ENCODE measurements around the gene RNF227.
"Not testable (repeated sequence)": the region's sequence is repeated elsewhere in the genome, so short reads cannot be mapped to it uniquely, and the experiment has no call there.

The RNF227 gene

DNA sequence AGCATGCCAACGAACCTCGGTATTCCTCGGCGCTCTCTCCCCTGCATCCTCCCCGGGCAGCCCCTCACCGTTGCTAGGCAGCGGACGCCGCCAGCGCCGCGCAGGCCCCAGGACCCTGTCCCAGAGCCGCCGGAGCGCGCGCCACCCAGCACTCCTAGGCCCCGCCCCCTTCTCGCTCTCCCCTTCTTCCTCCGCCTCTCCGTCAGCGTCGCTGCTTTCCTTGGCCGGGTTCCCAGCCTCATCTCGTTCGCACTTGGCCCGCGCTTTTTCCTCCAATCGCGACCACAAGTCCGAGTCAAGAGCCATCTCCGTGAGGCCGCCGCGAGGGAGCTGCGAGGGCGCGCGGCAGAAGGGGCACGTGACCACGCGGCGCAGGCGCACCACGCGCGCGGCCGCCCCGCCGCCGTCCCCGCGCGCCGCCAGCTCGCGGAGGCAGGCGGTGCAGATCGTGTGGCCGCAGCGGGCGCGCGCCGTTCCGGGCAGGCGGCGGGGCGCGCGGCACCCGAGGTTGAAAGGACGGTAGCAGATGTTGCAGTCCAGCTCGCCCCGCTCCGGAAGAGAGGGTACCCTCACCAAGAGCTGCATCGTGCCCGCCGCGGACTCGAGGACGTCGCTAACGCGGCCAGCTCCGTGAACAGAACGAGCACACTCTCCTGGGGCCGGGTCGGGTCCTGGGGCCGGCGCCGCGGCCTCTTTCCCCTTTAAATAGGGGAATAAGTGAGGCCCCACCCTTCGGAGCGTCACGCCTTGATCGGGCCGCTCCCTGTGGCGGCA, at the start of gene RNF227:
RNF227 (minus strand) TSS at position 679 of the 774 bp plus-strand sequence; CDS start at position 585, 94 bp downstream.
- DNase-seq (ENCODE audit: low read depth in 2 of 2) = peak; percentile 39 to 65

DNA sequence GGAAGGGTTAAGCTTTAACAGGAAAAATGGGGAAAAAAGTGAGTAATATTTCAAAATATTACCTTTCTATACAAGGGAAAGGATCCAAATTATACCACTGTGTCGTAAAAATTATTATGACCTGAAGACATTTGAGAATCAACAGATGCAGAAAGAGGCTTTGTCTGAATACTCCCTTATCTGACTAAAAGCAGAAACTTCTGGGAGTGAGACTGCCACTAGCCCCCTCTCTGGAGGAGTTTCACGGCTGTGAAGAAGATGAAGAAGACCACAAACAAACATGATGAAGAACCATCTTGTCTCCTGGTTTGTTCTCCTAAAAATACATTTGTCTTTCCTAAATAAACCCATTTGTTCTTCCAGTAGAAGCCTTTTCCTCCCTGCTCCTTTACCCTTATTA, 45.3 kb upstream of the RNF227 start:
- DNase-seq (ENCODE audit: low read depth in 2 of 2) = no peak

- DNase-seq (ENCODE audit: low read depth in 2 of 2) = no peak
Measured at GRCh38 chr17:7959503-7960253, 43.6 kb upstream of the RNF227 start.

DNA sequence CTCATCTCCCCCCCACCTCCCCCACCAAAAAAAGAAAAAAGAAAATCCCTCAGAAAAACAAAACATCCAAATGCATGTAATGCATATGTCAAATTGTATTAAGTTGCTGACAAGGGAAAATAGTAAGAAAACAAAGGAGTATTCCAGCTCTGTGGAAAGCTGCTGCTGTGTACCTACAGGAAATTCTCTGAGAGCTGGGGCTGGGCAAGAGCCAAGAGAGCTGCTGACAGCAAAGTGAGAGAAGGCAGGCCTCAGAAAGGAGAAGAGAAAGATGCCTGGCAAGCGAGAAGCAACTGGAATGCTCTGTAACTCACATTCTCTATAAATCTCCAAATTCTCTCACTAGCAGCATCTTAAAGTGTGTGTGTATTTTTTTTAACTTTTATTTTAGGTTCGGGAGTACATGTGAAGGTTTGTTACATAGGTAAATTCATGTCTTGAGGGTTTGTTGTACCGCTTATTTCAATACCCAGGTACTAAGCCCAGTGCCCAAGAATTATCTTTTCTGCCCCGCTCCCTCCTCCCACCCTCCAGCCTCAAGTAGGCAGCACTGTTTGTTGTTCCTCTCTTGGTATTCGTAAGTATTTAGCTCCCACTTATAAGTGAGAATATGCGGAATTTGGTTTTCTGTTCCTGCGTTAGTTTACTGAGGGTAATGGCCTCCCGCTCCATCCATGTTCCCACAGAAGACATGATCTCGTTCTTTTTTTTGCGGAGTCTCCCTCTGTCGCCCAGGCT, 40.3 kb upstream of the RNF227 start:
- no peak for DNase-seq (ENCODE audit: low read depth in 2 of 2)

DNA sequence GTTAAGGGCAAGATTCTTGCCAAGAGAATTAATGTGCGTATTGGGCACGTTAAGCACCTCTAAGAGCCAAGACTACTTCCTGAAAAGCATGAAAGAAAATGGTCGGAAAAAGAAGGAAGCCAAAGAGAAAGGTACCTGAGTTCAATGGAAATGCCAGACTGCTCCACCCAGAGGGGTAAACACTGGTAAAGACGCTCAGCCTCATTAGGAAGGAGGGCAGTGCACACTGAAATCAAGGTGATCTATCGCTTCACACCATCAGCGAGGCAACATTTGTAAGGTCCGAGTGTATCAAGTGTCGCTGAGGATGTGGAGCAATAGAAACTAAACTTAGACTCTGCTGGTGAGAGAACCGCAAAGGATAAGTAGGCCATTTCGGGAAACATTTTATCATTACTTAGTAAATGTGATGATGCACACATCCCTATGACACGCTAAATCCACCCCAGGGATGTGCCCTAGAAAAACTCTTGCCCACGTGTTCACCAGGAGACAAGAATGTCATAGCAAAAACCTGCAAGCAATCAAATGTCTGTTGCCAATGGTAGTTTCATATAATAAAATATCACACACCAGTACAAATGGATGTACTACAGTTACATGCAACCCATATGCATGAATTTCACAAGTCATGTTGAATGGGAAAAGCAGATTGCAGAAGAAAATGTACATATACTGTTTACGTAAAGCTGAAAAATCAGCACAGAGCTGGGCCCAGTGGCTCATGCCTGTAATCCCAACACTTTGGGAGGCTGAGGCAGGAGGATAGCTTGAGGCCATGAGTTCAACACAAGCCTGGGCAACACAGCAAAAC, 39.5 kb upstream of the RNF227 start:
- no peak for DNase-seq (ENCODE audit: low read depth in 2 of 2)

DNA sequence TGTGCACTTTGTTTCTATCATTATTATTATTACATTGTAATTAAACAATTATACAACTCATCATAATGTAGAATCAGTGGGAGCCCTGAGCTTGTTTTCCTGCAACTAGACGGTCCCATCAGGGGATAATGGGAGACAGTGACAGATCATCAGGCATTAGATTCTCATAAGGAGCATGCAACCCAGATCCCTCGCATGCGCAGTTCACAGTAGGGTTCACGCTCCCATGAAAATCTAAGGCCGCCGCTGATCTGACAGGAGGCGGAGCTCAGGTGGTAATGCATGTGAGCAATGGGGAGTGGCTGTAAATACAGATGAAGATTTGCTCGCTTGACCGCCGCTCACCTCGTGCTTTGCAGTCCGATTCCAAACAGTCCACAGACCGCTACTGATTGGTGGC, 37.2 kb upstream of the RNF227 start:
- DNase-seq (ENCODE audit: low read depth in 2 of 2) = not testable (repeated sequence)

- no peak for DNase-seq (ENCODE audit: low read depth in 2 of 2)
Measured at GRCh38 chr17:7951143-7951792, 35.2 kb upstream of the RNF227 start.

DNA sequence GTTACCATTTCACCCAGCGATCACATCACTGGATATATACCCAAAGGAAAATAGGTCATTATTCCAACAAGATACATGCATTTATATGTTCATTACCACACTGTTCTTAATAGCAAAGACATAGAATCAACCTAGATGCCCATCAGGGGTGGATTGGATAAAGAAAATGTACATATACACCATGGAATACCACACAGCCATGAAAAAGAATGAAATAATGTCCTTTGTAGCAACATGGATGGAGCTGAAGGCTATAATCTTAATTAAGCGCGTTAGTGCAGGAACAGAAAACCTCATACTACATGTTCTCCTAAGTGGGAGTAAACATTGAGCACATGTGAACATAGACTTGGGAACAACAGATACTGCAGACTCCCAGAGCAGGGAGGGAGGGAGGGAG, 34.5 kb upstream of the RNF227 start:
- DNase-seq (ENCODE audit: low read depth in 2 of 2) = no peak

- DNase-seq (ENCODE audit: low read depth in 2 of 2) = no peak
Measured at GRCh38 chr17:7947651-7948050, 31.6 kb upstream of the RNF227 start.

GRCh38 chr17:7946441-7946840, 30.4 kb upstream of the RNF227 start:
- DNase-seq (ENCODE audit: low read depth in 2 of 2) = no peak

- DNase-seq (ENCODE audit: low read depth in 2 of 2) = no peak
Measured at GRCh38 chr17:7945651-7946050, 29.6 kb upstream of the RNF227 start.

DNA sequence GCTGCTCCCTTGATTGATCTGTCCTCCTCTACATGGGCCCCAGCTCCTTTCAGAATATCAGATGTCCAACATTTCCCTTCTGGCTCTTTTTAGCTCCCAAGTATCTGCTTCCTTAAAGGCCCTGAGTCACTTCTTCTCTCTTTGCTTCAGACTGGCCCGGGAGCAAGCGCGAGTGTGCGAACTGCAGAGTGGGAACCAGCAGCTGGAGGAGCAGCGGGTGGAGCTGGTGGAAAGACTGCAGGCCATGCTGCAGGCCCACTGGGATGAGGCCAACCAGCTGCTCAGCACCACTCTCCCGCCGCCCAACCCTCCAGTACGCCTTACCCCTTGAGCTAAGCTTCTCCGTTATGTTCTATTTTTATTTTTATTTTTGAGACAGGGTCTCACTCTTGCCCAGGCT, 28.2 kb upstream of the RNF227 start:
- DNase-seq (ENCODE audit: low read depth in 2 of 2) = no peak

DNA sequence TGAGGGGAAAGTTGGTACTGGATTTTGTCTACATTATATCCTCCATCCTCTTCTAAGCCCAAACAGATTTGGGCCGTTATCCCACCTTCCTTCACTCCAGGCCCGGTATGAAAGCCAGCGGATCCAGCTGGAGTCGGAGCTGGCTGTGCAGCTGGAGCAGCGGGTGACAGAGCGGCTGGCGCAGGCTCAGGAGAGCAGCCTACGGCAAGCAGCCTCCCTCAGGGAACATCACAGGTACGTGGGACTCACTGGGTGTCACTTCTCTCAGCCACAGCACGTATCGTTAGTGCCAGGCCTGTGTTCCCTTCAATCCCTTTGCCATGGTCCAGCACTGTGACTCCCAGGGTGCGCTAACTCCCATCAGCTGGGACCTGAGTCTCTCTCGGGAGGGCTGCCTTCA, 27.2 kb upstream of the RNF227 start:
- no peak for DNase-seq (ENCODE audit: low read depth in 2 of 2)

- DNase-seq (ENCODE audit: low read depth in 2 of 2) = no peak
Measured at GRCh38 chr17:7940743-7941142, 24.7 kb upstream of the RNF227 start.

- DNase-seq (ENCODE audit: low read depth in 2 of 2) = no peak
Measured at GRCh38 chr17:7940034-7940433, 23.9 kb upstream of the RNF227 start.

GRCh38 chr17:7935859-7936258, 19.8 kb upstream of the RNF227 start:
- no peak for DNase-seq (ENCODE audit: low read depth in 2 of 2)

- no peak for DNase-seq (ENCODE audit: low read depth in 2 of 2)
Measured at GRCh38 chr17:7932949-7933348, 16.9 kb upstream of the RNF227 start.

- no peak for DNase-seq (ENCODE audit: low read depth in 2 of 2)
Measured at GRCh38 chr17:7932483-7932891, 16.4 kb upstream of the RNF227 start.

DNA sequence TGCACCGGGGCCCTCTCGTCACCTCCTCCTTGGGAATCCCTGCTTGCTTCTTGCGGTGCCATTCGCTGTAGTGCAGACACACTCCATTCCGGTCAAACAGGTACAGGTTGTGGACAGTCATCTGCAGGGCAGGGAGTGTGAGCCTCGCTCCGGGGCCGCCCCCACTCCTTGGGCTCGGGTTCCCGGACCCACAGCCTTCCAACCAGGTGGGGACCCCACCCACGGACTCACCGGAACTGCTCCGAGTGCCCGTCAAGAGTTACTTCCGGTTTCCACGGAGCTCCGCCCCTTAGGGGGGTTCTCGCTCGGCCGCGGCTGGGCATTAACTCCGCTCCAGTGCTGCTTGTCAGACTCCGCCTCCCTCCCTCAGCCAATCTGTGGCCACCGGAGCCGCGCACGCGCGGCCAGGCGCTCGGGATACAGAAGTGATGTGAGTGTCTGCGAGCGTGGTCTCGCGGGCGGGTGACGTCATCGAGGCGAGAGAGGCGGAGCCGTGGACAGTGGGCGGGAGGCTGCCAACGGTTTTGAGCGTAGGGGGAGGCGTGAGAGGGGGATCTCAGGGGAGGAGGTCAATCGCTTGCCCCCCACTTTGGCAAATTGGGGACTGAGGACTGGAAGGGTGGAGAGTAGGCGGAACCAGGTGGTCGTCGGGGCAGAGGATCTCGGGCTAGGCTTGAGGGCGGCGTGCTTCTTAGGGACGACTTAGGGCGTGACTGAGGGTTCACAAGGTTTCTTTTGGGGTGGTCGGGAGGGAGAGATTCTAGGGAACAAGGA, 15.8 kb upstream of the RNF227 start, which contains the start of the genes CNTROB and TRAPPC1:
CNTROB (plus strand) TSS at position 498 of the 774 bp plus-strand sequence. CDS start 874 bp downstream, outside the sequence.
TRAPPC1 (minus strand) TSS at position 238 of the 774 bp plus-strand sequence; CDS start at position 121, 117 bp downstream.
- peak; percentile 98 to 99 for DNase-seq (ENCODE audit: low read depth in 2 of 2)
